Measurements from ENCODE around the gene S100A10.

Gene S100A10

DNA sequence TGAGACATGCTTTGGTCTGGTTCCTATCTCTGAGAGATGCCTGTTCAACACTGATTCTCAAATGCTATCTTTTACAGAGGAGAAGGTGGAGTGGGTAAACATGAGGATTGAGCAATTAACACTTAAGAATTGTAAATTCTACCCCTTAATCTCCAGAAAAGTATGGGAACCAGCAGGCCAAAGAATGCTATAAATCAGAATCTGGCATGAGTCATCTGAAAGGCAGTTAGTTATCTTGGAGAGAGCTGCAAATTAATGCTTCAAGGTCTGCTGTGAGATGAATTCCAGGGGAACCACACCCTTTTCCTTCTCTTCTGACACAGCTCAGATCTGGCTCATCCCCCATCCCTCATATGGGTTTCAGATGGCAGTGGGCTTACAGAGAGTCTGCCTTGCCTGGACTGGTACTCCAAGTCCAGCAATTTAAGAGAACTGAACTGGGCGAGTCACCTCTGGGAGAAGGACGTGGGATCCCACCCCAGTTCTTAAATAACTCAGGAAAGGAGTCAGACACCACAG is 5.2 kb downstream of the S100A10 start:
- no peak for DNase-seq (ENCODE audit: low read depth in 2 of 2)

DNA sequence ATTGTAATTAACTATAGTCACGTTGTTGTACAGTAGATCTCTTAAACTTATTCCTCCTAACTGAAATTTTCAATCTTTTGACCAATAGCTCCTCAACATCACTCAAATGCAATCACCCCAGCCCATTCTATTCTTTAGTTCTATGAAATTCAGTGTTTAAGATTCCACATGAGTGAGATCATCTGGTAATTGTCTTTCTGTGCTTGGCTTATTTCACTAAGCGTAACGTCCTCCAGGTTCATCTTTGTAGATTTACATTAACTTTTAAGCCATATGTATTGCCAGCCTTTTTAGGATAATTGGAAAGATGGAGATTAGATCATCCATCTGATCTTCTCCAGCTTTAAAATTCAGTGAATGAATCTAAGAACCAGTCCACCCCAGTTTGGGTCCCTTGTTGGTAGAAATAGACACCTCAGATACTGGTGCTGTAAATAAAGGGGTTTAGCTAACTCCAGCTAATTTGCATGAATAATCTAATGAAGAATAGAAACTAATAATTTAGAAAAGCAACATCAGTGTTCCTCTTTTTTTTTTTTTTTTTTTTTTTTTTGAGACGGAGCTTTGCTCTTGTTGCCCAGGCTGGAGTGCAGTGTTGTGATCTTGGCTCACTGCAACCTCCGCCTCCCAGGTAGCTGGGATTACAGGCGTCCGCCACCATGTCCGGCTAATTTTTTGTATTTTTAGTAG is 7.0 kb downstream of the S100A10 start:
- DNase-seq (ENCODE audit: low read depth in 2 of 2): no peak

DNA sequence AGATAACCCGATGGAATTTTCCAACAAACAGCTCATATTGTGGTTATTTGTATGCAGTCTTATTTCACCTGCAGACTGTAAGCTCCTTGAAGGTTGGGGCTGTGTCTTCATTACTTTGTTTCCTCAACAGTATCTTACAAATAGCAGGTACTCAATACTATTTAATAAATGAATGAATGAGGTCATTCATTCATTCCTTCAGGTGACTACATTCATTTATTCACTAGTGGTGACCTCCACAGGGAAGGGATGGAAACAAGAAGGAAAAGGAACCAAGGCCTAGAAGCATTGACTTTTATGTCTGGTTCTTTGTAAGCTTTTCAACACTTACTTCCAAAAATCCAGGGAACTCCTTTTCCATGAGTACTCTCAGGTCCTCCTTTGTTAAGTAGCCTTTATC is 7.9 kb downstream of the S100A10 start:
- DNase-seq (ENCODE audit: low read depth in 2 of 2): no peak

DNA sequence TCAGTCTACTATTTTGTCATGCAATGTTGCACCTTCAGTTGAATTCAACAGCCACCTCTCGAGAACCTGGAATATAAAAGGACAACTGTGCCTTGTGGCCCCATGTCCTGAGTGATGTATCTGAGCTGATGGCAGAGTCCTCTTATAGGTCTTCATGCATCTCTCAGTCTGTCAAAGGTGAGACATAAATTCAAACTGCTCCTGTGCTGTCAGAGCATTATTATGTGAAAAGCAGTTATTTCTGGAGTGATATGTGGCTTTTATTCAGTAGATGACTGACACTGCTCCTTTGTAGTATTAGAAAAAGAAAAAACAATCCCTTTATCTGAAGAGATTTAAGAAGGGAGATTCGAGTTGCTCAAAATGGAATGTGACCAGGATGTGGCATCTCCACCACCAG is 8.4 kb downstream of the S100A10 start:
- no peak for DNase-seq (ENCODE audit: low read depth in 2 of 2)

DNA sequence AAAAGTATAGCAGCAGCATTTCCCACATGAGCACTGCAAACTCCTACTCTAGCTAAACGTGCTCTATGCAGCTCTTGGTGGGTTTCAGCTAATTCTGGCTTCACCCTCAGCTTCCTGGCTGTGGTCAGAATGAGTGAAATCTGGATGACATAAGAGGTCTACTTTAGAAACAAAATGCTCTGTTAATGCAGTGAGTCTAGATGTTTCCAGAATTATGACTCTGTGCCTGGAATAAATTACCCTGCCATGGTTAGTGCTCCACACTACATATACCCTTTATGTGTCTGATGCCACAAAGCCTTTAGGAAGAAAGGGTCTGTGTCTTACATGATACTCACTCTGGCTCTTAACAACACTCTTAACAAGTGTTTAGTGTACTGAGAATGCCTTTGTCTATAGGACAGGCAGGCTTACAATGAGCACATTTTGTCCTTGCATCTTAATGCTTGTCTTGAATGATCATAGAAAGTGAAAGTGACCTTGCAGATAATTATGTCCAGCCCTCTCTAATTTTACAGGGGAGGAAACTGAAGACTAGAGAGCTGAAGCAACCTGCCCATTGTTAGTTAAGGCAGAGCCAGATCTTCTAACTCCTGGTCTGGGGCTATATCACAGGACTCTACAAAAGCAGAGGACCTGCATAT is 9.2 kb downstream of the S100A10 start:
- DNase-seq (ENCODE audit: low read depth in 2 of 2): no peak

DNA sequence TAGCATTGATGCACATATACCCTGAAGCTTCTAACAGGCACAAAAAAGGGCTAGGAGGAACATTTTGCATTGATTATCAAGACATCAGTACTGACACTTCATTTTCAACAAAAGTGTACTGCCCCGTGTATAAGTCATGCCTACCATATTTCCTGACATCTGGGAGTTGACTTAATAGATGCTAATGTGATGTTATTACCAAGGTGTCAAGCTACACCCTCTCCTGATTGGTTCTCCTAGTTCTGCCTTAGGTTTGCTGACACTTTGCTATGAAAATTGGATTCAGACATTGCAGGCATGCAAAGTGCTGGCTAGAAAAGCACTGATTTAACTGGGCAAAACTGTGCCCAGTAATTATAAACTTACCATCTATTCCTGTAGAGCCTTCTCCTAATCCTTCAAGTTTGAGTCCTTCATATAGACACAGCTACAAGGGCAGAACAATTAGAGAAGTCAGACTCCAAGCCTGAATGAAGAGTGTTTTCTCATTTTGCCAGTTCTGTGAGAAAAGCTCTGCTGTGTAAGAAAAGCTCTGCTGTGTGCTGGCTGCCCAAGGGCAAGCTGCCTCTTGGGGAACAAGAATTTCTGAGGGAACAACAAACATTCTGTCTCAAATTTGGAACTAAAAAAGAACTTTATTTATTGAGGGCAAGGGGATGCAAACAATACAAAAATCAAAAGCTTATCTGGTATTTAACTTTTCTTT is 11.2 kb downstream of the S100A10 start:
- no peak for DNase-seq (ENCODE audit: low read depth in 2 of 2)

DNA sequence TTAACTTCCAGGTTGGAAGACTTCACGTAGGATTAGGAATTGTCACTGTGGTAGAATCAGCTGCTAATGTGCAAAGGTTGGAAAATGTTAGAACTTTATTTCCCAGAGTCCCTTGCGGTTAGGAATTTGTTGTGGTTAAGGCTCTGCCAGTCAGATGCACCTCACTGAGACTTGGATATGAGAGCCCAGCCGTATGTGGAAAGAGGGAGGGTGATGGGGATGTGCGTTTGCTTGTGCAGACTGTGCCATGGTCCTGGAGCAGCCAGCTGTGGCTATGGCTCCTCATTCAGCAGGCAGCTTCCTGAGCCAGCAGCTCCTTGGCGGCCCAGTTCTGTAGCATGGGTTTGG is 12.5 kb downstream of the S100A10 start:
- no peak for DNase-seq (ENCODE audit: low read depth in 2 of 2)

DNA sequence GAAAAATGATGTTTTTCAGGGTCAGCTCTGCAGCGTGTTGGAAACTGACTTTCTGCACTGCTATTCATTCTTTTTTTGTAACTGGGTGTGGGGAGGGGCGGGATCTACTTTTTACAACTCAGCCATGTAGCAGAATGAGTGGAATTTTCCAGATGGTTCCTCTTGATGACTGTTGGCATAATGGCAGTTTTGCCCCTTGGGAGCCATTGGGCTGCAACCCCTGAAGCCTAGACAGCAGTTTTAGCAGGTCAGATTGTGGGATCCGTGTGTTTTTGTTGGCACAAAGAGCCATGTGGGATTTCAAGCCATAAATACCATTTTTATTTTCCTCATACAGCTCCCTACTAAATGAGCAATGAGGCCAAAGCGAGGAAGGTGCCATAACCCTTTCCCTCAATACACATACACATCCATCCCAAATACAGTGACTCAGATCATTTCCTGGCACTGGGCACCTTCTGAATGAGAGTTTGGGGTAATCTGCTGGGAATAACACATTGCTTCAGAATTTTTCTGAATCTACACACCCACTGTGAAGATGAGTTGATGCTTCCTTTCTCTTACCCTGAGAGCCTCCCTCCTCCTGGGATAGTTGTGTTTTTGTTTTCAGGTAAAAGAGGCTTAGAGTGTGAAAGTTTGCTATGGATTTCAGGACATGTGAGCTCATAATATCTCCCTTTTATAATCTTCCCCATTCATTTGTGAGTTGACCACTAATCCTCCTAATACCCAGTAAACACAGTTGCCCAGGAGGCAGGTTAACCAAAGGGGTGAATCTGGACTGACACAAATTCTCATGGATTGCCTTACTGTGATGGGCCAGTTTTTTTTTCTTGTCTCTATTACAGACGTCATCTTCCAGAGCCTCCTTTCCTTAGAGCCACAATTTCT is 13.1 kb downstream of the S100A10 start:
- DNase-seq (ENCODE audit: low read depth in 2 of 2): no peak

DNA sequence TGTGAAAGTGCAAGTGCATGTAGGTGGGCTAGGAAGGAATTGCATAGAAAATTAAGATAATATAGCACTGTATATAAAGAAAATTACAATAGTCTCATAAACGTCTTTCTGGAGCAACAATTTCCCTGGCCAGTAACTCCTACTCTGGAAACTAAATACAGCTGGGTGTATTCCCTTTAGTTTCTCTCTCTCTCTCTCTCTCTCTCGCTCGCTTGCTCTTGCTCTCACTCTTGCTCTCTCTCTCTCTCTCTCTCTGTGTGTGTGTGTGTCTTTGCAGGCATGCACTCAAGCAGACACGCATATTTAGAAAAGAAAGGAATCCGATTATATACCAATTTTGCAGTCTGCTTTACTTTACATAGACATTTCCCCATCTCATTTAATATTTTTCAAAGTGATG is 14.7 kb downstream of the S100A10 start:
- DNase-seq (ENCODE audit: low read depth in 2 of 2): no peak

DNA sequence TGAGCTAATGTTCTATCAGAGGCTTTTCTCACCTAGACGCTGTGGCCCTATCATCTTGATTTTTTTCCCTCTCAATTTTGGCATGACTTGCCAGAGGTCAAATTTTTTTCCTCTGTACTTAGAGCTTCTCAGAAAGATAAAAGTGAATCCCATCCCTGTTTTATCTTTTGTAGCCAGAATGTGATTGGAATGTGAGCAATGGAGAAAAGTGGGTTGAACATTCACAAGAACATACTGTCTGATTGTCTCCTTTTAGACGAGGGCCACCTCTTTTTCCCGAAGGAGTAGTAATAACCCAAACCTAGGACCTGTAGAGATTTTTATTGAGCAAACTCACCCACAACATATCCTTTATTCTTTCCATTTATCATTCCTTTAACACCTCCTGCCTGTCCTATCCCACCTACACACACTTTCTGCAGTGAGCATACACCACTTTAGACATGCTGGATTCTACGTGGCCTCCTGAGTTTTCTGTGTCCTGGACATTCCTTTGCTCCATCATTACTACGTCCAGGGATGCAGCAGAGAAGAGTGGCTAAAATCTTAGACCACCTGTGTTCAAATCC is 15.9 kb downstream of the S100A10 start:
- DNase-seq (ENCODE audit: low read depth in 2 of 2): no peak

DNA sequence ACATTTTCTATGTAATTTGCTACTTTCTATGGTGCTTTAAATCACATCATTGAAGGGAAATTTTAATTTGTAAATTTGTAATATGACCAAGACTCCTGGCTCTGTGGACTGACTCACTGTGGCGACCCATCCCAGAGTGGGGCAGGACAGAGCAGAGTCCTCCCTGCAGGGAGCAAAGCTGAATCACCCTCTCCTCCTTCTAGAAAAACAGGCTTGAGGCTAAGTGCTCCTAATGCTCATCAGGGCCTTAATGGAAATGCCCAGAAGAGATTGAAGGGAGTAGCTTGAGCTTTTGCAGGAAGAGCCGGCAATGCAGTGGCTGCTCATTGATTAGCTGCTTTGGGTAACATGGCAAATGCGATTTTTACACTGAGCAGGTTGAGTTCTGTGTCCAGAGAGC is 16.8 kb downstream of the S100A10 start:
- DNase-seq (ENCODE audit: low read depth in 2 of 2): no peak

DNA sequence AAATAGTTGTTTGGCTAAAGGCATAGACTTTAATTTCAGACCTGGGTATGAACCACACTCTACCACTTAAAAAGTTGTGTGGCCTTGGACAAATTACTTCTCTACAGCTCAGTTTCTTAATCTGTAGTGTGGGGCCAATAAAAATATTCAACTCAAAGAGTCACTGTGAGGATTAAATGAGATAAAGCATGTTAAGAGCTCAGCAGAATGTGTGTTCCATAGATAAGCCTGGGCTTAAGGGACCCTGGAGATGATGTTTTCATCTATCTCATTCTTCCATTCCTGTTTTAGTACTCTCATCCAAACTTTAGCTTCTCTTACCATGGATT is 17.7 kb downstream of the S100A10 start:
- no peak for DNase-seq (ENCODE audit: low read depth in 2 of 2)

DNA sequence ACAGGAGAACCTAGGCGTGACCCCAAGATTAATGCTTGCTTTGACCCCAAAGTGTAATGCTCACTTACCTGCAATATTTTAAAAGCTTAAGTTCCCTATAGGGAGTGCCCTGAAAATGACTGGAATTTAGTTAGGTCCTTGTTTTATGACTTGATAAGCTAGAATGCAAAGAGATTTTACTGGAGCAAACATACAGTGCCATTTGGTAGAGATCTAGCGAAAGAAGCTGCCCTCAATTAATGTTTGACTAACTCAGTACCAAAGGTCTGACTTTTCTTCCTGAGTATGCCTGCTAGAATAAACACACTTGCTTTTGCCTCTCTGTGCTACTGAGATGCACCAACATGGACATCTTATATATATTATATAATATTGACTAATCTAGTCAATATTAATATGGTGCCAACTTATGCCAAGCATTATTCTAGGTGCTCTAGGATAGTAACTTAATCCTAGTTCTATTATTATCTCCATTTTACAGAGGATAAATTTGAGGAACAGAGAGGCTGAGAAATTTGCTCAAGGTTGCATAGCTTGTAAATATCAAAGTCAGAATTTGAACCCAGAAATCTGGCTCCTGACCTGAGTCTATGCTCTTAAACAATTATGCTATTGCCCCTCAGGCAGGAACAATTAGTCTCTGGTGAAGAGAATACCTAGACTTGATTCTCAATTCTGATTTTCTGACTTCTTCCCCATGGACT is 18.2 kb downstream of the S100A10 start:
- no peak for DNase-seq (ENCODE audit: low read depth in 2 of 2)

DNA sequence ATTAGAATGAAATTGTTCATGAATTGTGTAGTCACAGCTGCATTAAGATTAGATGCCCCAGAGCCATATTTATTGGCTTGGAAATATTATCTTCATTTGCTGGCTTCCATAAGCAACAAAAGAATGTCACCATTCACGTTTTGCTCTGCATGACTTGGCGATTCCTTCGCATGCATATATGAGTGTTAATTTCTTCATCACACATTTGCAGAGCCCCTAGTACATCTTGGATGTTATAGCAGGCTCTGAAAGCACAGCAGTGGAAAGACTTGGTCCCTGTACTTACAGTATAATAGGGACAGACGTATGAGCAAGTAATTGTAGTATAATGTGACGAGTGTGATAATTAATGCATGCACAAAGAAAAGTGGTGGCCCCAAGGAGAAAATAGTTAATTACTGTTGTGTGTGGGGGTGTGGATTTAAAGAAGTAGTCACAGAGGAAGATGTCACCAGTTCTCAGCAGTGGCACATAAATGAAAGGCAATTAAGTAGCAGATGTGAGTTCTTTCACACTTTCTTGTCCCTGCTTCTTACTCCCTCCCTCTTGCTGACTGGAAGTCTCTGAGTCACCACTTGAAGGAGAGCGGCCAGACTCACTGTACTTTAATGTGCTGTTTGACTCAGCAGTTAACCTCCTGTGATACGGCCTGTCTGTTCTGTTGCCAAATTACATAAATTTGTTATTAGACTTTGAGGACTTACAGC is 21.0 kb downstream of the S100A10 start:
- no peak for DNase-seq (ENCODE audit: low read depth in 2 of 2)

DNA sequence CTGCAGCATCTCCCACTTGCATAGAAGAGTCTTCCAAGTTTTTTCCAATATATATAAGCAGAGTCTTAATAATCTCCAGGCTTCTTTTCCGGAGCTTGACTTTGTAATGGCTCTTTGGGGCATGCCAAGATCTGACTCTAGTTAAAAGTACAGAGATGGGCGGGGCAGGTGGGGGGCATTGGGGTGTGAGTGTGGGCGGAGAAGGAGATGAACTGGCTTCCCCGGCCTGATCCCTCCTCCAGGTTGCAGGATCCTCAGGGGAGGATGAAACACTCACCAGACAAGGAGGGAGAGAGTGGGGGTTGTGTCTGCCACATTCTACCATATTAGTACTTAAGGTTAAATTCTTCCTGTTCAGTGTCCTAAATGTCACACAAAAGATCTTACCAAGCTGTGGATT is 23.0 kb downstream of the S100A10 start:
- no peak for DNase-seq (ENCODE audit: low read depth in 2 of 2)

DNA sequence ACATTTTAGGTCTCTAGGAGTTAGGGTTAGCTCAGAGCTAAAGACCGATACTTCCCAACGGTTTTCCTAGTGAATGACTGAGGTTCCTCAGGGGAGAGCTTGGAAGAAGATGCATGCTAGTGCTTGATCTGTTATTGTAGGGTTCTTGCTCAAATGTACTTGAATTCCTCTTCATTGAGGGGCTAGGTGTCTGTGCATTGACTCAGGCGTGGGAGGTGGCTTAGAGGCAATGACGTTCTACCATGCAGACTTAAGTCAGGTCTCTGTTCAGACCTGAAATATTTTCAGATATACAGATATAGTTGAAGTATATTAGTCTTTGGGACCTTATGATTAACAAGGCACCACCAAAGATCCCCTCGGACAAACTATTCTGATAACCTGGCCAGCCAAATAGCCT is 23.5 kb downstream of the S100A10 start:
- DNase-seq (ENCODE audit: low read depth in 2 of 2): no peak

DNA sequence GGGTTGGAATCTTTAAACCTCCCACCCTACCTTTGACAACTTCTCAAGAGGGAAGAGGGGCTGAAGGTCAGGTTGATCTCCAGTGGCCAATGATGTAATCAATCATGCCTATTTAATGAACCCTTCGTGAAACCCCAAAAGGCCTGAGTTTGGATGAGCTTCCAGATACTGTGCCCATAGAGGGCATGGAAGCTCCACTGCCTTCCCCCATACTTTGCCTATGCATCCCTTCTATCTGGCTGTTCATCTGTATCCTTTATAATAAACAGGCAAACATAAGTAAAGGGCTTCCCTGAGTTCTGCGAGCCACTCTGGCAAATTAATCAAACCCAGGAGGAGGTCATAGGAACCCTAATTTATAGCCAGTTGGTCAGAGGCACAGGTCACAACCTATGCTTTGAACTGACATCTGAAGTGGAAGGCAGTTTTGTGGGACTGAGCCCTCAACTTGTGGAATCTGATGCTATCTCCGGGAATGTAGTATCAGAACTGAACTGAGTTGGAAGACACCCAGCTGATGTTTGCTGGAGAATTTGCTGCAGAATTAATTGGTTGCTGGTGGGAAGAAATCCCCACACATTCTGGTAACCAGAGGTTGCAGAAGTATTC is 24.8 kb downstream of the S100A10 start:
- no peak for DNase-seq (ENCODE audit: low read depth in 2 of 2)

DNA sequence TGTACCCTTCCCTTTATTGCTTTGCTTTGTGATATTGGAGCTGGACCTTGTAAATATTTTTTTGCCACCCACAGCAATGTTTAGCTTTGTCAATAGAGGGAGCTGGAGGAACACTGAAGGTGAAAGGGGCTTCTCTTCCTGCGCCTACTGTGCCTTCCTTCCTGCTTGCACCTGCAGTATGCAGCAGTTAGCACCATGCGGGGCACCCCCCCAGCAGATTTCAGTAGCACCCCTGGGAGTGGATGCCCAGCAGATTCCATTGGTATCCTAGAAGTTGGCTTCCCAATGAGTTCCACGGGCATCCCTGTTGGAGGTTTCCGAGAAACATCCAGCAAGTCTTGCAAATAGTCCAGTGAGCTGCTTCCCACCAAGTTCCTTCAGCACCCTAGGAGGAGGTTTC is 25.6 kb downstream of the S100A10 start:
- peak in 1 of 2 donors; percentile 39 for DNase-seq (ENCODE audit: low read depth in 2 of 2)

DNA sequence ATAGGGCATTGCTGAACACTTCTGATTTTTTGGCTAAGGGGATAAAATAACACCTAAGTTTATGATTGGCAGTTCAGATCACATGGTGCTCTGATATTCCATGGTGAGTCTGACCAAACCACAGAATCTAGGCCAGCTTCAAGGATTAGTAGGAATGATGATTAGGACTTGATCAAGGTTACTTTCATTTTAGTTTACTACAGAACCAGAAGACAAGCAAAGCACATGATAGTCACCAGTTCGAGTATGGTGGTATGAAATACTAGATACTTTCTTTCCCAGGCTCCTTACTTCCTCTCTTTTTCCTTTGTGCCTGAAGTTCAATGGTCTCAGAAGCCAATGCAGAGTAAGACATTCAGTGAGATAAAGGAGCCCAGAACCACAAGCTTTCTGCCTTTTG is 26.6 kb downstream of the S100A10 start:
- no peak for DNase-seq (ENCODE audit: low read depth in 2 of 2)

DNA sequence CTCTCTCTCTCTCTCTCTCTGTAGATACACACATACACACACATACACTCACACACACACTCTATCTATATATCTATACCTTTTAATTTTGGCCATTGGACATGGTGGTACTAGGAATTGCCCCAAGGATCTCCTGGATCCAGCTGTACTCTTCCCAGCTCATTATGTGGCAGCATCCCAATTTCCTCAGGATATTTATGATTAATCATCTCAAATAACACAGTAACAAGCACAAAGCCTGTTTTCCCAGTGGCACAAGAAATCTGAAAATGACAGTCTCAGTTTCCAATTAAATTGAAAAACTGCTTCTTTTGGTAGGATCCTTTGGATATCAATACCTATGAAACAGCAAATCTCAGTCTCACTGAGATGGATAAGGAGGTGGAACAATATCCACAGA is 27.6 kb downstream of the S100A10 start:
- DNase-seq (ENCODE audit: low read depth in 2 of 2): no peak

Measured in stimulated activated CD4-positive, alpha-beta T cell treated with anti-CD3 and anti-CD28 coated beads, Interleukin-1b, Interleukin-23, amount 100 ng/mL, for 4 hours (primary cell).